ENCODE measurements around the gene NEXN.

NEXN gene

DNA sequence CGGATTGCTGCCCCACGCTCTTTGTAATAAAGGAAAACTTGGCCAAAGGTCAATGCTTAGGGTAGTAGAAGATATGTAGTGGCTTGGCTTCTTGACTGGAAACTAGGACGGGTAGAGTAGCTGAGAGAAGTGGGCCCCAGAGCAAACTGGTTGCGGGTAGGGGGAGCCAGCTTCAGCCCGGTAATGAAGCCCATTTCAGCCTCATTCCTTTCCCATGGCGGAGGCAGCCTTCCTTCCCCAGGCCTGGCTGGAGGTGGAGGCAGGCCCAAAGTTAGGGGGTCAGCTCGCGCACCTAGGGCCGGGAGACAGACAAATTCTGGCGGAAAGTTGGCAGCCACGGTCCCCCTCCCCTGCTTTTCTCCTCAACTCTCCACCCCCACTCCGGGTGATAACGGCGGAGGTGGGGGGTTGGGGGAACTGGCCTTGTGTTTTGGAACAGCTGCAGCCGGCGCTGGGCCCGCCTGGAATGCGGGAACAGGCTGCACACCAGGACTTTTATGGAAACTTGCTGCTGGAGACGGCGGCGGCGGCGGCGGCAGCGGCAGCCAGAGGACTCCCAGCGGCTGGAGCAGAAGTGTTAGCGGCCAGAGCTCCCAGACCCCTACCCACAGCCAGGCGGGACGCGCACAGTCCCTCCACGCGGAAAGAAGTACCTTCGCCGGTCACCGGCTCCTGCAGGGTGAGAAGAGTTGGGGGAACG lies at the start of gene NEXN:
Gene NEXN, plus strand, starts transcription at position 544 of the 700 bp plus-strand sequence. CDS start 27,483 bp downstream, outside the sequence.
- DNase-seq (ENCODE audit: low read depth): no peak
- H3K4me3 ChIP-seq (ENCODE audit: low read depth, low read length): peak within 1 kb of the TSS; percentile 49
- TF ChIP-seq CTCF (IDR thresholded peaks at IDR 0.05; ENCODE audit: low read depth, low read length): no peak
- no peak for TF ChIP-seq MYC (IDR thresholded peaks at IDR 0.05; ENCODE audit: low read depth, low read length)
- TF ChIP-seq, protein P1, sequence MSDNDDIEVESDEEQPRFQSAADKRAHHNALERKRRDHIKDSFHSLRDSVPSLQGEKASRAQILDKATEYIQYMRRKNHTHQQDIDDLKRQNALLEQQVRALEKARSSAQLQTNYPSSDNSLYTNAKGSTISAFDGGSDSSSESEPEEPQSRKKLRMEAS (IDR thresholded peaks at IDR 0.05; ENCODE audit: low read depth, low read length): no peak
- no peak for TF ChIP-seq POLR2A (IDR thresholded peaks at IDR 0.05; ENCODE audit: extremely low read depth, insufficient read length)

DNA sequence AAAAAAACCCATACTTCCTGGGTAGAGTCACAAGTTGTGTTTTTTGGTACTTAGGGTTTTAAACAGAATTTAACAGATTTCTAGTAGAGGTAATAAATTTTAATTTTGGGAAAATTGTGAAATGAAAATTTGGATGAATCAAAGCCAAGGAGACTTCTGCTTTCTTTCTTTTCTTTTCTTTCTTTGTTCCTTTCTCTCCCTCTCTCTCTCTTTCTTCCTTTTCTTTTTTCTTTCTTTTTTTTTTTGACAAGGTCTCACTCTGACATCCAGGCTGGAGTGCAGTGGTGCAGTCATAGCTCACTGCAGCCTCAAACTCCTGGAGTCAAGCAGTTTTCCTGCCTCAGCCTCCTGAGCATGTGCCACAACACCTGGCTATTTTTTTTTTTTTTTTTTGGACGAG lies 46.9 kb upstream of the NEXN start:
- no peak for DNase-seq (ENCODE audit: low read depth)
- no peak overlapping the region for H3K4me3 ChIP-seq (ENCODE audit: low read depth, low read length)
- TF ChIP-seq MYC (IDR thresholded peaks at IDR 0.05; ENCODE audit: low read depth, low read length): no peak
- TF ChIP-seq POLR2A (IDR thresholded peaks at IDR 0.05; ENCODE audit: extremely low read depth, insufficient read length): no peak

GRCh38 chr1:77845951-77846350 lies 42.5 kb upstream of the NEXN start:
- no peak for DNase-seq (ENCODE audit: low read depth)
- no peak overlapping the region for H3K4me3 ChIP-seq (ENCODE audit: low read depth, low read length)
- no peak for TF ChIP-seq POLR2A (IDR thresholded peaks at IDR 0.05; ENCODE audit: extremely low read depth, insufficient read length)
- TF ChIP-seq CTCF (IDR thresholded peaks at IDR 0.05; ENCODE audit: low read depth, low read length): no peak
- TF ChIP-seq, protein P1 (IDR thresholded peaks at IDR 0.05; ENCODE audit: low read depth, low read length): no peak
- TF ChIP-seq MYC (IDR thresholded peaks at IDR 0.05; ENCODE audit: low read depth, low read length): no peak

DNA sequence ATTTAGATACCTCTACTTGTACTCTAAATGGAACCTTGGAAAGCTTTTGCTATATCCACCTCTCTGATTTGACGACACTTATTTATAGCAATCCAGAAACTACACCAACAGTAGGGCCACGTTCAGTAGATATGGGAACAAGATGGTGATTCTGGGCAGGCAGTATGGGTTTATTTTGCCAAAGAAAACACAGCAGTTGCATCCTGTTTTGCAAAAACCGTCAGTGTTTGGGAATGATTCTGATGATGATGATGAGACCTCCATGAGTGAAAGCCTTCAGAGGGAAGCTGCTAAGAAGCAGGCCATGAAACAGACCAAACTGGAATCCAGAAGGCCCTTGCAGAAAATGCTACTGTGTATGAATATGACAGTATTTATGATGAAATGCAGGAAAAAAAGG lies 41.5 kb upstream of the NEXN start:
- no peak for DNase-seq (ENCODE audit: low read depth)
- no peak overlapping the region for H3K4me3 ChIP-seq (ENCODE audit: low read depth, low read length)
- TF ChIP-seq POLR2A (IDR thresholded peaks at IDR 0.05; ENCODE audit: extremely low read depth, insufficient read length) (no peak), MYC (IDR thresholded peaks at IDR 0.05; ENCODE audit: low read depth, low read length) (no peak), CTCF (IDR thresholded peaks at IDR 0.05; ENCODE audit: low read depth, low read length) (no peak)
- TF ChIP-seq, protein P1 (IDR thresholded peaks at IDR 0.05; ENCODE audit: low read depth, low read length): no peak

- no peak overlapping the region for H3K4me3 ChIP-seq (ENCODE audit: low read depth, low read length)
- TF ChIP-seq MYC (IDR thresholded peaks at IDR 0.05; ENCODE audit: low read depth, low read length) (no peak), CTCF (IDR thresholded peaks at IDR 0.05; ENCODE audit: low read depth, low read length) (no peak), POLR2A (IDR thresholded peaks at IDR 0.05; ENCODE audit: extremely low read depth, insufficient read length) (no peak)
- TF ChIP-seq, protein P1 (IDR thresholded peaks at IDR 0.05; ENCODE audit: low read depth, low read length): no peak
- no peak for DNase-seq (ENCODE audit: low read depth)
Observed at GRCh38 chr1:77847621-77848080, 40.8 kb upstream of the NEXN start.

GRCh38 chr1:77850082-77850481 lies 38.3 kb upstream of the NEXN start:
- no peak overlapping the region for H3K4me3 ChIP-seq (ENCODE audit: low read depth, low read length)
- no peak for DNase-seq (ENCODE audit: low read depth)
- TF ChIP-seq POLR2A (IDR thresholded peaks at IDR 0.05; ENCODE audit: extremely low read depth, insufficient read length) (no peak), CTCF (IDR thresholded peaks at IDR 0.05; ENCODE audit: low read depth, low read length) (no peak), MYC (IDR thresholded peaks at IDR 0.05; ENCODE audit: low read depth, low read length) (no peak)
- TF ChIP-seq, protein P1 (IDR thresholded peaks at IDR 0.05; ENCODE audit: low read depth, low read length): no peak
